HL-60 (cell line): ENCODE measurements around the gene ARHGAP23.

Experiments used
- GABPA ChIP-seq: IDR thresholded peaks from 2 replicates; pipeline ENCODE4 v1.6.1; 2012; ENCODE audit warnings: low read depth
- POLR2AphosphoS5 ChIP-seq: IDR thresholded peaks from 2 replicates; pipeline ENCODE4 v1.6.1; 2012; ENCODE audit warnings: low read depth
- TF ChIP-seq, protein P1 (sequence below): IDR thresholded peaks from one replicate; pipeline ENCODE4 v1.5.1; 2011; ENCODE audit warnings: low read length, control low read depth, inconsistent platforms; ENCODE audit not compliant: insufficient read depth
- TF ChIP-seq, protein P2 (sequence below): IDR thresholded peaks from 2 replicates; pipeline ENCODE4 v1.6.1; 2012; ENCODE audit warnings: low read depth; ENCODE audit not compliant: insufficient replicate concordance

- TF ChIP-seq, protein P1, sequence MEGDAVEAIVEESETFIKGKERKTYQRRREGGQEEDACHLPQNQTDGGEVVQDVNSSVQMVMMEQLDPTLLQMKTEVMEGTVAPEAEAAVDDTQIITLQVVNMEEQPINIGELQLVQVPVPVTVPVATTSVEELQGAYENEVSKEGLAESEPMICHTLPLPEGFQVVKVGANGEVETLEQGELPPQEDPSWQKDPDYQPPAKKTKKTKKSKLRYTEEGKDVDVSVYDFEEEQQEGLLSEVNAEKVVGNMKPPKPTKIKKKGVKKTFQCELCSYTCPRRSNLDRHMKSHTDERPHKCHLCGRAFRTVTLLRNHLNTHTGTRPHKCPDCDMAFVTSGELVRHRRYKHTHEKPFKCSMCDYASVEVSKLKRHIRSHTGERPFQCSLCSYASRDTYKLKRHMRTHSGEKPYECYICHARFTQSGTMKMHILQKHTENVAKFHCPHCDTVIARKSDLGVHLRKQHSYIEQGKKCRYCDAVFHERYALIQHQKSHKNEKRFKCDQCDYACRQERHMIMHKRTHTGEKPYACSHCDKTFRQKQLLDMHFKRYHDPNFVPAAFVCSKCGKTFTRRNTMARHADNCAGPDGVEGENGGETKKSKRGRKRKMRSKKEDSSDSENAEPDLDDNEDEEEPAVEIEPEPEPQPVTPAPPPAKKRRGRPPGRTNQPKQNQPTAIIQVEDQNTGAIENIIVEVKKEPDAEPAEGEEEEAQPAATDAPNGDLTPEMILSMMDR, result no peak
- no peak for TF ChIP-seq GABPA
- no peak for TF ChIP-seq POLR2AphosphoS5
- TF ChIP-seq, protein P2, sequence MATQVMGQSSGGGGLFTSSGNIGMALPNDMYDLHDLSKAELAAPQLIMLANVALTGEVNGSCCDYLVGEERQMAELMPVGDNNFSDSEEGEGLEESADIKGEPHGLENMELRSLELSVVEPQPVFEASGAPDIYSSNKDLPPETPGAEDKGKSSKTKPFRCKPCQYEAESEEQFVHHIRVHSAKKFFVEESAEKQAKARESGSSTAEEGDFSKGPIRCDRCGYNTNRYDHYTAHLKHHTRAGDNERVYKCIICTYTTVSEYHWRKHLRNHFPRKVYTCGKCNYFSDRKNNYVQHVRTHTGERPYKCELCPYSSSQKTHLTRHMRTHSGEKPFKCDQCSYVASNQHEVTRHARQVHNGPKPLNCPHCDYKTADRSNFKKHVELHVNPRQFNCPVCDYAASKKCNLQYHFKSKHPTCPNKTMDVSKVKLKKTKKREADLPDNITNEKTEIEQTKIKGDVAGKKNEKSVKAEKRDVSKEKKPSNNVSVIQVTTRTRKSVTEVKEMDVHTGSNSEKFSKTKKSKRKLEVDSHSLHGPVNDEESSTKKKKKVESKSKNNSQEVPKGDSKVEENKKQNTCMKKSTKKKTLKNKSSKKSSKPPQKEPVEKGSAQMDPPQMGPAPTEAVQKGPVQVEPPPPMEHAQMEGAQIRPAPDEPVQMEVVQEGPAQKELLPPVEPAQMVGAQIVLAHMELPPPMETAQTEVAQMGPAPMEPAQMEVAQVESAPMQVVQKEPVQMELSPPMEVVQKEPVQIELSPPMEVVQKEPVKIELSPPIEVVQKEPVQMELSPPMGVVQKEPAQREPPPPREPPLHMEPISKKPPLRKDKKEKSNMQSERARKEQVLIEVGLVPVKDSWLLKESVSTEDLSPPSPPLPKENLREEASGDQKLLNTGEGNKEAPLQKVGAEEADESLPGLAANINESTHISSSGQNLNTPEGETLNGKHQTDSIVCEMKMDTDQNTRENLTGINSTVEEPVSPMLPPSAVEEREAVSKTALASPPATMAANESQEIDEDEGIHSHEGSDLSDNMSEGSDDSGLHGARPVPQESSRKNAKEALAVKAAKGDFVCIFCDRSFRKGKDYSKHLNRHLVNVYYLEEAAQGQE, result no peak
Measured at GRCh38 chr17:38430822-38431221, 2.6 kb downstream of the ARHGAP23 start.
